PC-3 (cell line): ENCODE data around the gene GP2.

Experiments used
- CTCF ChIP-seq: fragments of 300-600 bp; sonication (generic); conservative IDR thresholded peaks from 2 replicates; pipeline ENCODE4 v1.5.1; 2017; ENCODE audit warnings: antibody characterized with exemption, low read depth, mild to moderate bottlenecking, low read length
- EZH2phosphoT487 ChIP-seq: fragments of 300-600 bp; sonication (generic); IDR thresholded peaks from 2 replicates; pipeline ENCODE4 v1.6.1; 2018; ENCODE audit warnings: mild to moderate bottlenecking, antibody characterized with exemption, low read length, borderline replicate concordance

GRCh38 chr16:20319406-20319805, 7.9 kb downstream of the GP2 start:
- no peak for TF ChIP-seq CTCF
- no peak for TF ChIP-seq EZH2phosphoT487
